Mesothelial cell of epicardium (in vitro differentiated cells): ENCODE results near the gene KCNH6. TPM values are rescaled to one million over a fixed set of nuclear protein-coding genes. Genes with fewer than 3 reads are reported as not detected.

Source experiments
- DNase-seq, 2 experiments: peaks; one replicate each; pipeline ENCODE4 v3.0.0; 2021; ENCODE audit warnings: low spot score in 2 of 2; ENCODE audit not compliant: unreplicated experiment in 2 of 2
- H3K27ac Mint-ChIP-seq: 2 replicates; pipeline ENCODE4 v1.8.0; 2021; ENCODE audit warnings: mixed read lengths
- H3K27me3 Mint-ChIP-seq: 2 replicates; pipeline ENCODE4 v1.8.0; 2021; ENCODE audit warnings: low read depth, mixed read lengths
- H3K36me3 Mint-ChIP-seq: 2 replicates; pipeline ENCODE4 v1.8.0; 2021; ENCODE audit warnings: mixed read lengths
- H3K4me1 Mint-ChIP-seq: 2 replicates; pipeline ENCODE4 v1.8.0; 2021; ENCODE audit warnings: mixed read lengths
- H3K4me3 Mint-ChIP-seq: 2 replicates; pipeline ENCODE4 v1.8.0; 2021; ENCODE audit warnings: mild to moderate bottlenecking, moderate library complexity, mixed read lengths
- H3K9me3 Mint-ChIP-seq: 2 replicates; pipeline ENCODE4 v1.8.0; 2021; ENCODE audit warnings: mixed read lengths
- total RNA-seq: library from RNA; stranded (reverse); gene quantifications from 3 replicates; pipeline ENCODE4 v1.2.1, GENCODE V29; 2021
- TF ChIP-seq, protein P1 (sequence below): fragments of 200-600 bp; sonication (generic); IDR thresholded peaks from one replicate; pipeline ENCODE4 v1.5.0; 2021; ENCODE audit warnings: antibody characterized with exemption; ENCODE audit not compliant: unreplicated experiment

Gene KCNH6
- total RNA-seq, 1 donor from 2014 or later, result not detected

DNA sequence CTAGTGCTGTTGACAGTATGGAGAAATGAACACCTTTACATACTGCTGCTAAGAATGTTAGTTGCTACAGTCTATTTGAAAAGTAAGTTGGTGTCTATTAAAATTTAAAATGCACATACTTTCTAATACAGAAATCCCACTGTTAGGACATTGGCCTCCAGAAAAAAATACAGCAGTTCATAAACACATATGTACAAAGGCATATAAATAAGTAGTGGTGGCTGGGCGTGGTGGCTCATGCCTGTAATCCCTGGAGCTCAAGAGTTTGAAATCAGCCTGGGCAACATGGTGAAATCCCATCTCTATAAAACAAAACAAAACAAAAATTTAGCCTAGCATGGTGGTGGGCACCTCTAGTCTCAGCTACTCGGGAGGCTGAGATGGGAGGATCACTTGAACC lies 40.2 kb downstream of the KCNH6 start:
- Mint-ChIP-seq H3K36me3 (peaks cover 6% of the 10 kb centered on the region), H3K4me1 (peaks cover under 1% of the 10 kb centered on the region), H3K27me3 (no peaks in the 10 kb centered on the region), H3K27ac (no peak overlapping the region), H3K4me3 (no peak overlapping the region), H3K9me3 (no peaks in the 10 kb centered on the region)
- TF ChIP-seq, protein P1, sequence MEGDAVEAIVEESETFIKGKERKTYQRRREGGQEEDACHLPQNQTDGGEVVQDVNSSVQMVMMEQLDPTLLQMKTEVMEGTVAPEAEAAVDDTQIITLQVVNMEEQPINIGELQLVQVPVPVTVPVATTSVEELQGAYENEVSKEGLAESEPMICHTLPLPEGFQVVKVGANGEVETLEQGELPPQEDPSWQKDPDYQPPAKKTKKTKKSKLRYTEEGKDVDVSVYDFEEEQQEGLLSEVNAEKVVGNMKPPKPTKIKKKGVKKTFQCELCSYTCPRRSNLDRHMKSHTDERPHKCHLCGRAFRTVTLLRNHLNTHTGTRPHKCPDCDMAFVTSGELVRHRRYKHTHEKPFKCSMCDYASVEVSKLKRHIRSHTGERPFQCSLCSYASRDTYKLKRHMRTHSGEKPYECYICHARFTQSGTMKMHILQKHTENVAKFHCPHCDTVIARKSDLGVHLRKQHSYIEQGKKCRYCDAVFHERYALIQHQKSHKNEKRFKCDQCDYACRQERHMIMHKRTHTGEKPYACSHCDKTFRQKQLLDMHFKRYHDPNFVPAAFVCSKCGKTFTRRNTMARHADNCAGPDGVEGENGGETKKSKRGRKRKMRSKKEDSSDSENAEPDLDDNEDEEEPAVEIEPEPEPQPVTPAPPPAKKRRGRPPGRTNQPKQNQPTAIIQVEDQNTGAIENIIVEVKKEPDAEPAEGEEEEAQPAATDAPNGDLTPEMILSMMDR, result no peak
- DNase-seq, result no peak

- Mint-ChIP-seq H3K27ac (no peak overlapping the region), H3K27me3 (no peaks in the 10 kb centered on the region), H3K9me3 (no peaks in the 10 kb centered on the region), H3K36me3 (peaks cover 8% of the 10 kb centered on the region), H3K4me3 (no peak overlapping the region), H3K4me1 (peaks cover 2% of the 10 kb centered on the region)
- TF ChIP-seq, protein P1, result no peak
- no peak for DNase-seq
Measured at GRCh38 chr17:63564562-63564961, 41.4 kb downstream of the KCNH6 start.

DNA sequence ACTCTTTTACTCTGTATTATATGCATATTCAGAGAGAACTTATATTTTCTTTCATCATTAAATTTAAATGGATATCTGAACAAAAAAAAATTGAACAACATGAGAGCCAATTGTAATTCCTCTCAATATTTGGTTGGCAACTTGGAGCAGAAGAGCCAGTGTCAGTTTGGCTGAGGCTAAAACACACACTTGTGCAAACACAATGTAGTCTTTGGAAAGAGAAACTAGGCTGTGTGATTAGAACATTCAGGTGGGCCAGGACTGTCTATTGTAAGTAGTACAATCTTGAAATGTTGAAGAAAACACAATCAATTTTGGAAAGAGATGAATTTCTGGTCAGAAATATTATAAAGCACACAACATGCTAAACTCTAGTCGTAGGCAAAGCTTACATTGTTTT lies 44.1 kb downstream of the KCNH6 start:
- TF ChIP-seq, protein P1, result no peak
- Mint-ChIP-seq H3K4me1 (peaks cover 2% of the 10 kb centered on the region), H3K27me3 (no peaks in the 10 kb centered on the region), H3K36me3 (peaks cover 8% of the 10 kb centered on the region), H3K9me3 (no peaks in the 10 kb centered on the region), H3K27ac (no peak overlapping the region), H3K4me3 (no peak overlapping the region)
- no peak for DNase-seq

- Mint-ChIP-seq H3K4me1 (peaks cover 2% of the 10 kb centered on the region), H3K27me3 (no peaks in the 10 kb centered on the region), H3K36me3 (peaks cover 8% of the 10 kb centered on the region), H3K4me3 (no peak overlapping the region), H3K27ac (peak overlapping the region; percentile 35), H3K9me3 (no peaks in the 10 kb centered on the region)
- TF ChIP-seq, protein P1, result no peak
- DNase-seq, result no peak
Measured at GRCh38 chr17:63568563-63568962, 45.4 kb downstream of the KCNH6 start.

DNA sequence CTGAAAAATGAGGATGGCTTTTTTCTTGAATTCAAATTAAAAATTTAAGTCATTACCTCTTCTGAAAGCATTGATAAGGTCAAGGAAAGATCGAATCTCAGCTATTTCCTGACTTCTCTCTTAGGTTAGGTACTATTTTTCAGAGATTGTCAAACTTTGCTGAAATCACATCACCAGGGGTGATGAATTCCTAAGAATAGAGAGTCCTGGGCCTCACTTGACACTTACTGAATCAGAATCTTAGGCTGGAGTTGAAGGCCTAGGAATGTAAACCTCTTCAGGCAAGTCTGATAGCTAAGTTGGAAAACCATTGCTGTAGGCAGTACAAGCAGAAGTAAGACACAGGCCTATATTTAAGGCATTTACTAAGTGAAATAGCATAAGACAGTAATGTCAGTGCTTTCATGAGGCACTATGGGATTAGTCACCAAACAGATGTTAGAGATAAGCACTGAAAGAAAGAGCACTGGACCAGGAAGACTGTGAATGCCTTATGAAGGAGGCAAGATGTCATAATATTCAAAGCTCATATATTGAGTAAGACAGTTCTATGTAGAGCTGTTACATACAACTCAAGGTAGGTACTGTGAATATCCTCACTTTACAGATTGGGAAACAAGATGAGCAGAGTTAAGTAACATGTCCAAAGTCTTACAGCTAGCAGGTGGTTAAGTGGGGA lies 48.6 kb downstream of the KCNH6 start:
- TF ChIP-seq, protein P1, result no peak
- H3K27ac Mint-ChIP-seq, result no peak overlapping the region
- H3K4me1 Mint-ChIP-seq, result peaks cover 2% of the 10 kb centered on the region
- H3K36me3 Mint-ChIP-seq, result peaks cover 2% of the 10 kb centered on the region
- no peak overlapping the region for H3K4me3 Mint-ChIP-seq
- no peak for DNase-seq
- no peaks in the 10 kb centered on the region for H3K9me3 Mint-ChIP-seq
- no peaks in the 10 kb centered on the region for H3K27me3 Mint-ChIP-seq
